HCT116 (cell line): ENCODE results near the gene DTWD2. TPM values are rescaled to one million over a fixed set of nuclear protein-coding genes. Genes with fewer than 3 reads are reported as not detected.

Experiments
- ATAC-seq: fragments of 200-7000 bp; cut with Tn5 transposase; 2 replicates; pipeline ENCODE4 v1.9.1; 2020; ENCODE audit warnings: mild to moderate bottlenecking, moderate library complexity
- BruUV-seq: library from RNA; stranded (reverse); fragments of 400-500 nt; replicated peaks from 2 replicates; lab custom pipeline; 2021; lab: Mats Ljungman, UMichigan
- CTCF ChIA-PET: fragments of 300-600 bp; sonication (Branson Sonifier 250); formaldehyde crosslinking; loops from one replicate; lab custom pipeline; 2021; ENCODE audit warnings: antibody characterized with exemption; lab: Charles Lee
- POLR2A ChIA-PET: fragments of 300-600, 350-600 bp; sonication (Branson Sonifier 250); formaldehyde crosslinking; loops from one replicate; lab custom pipeline; 2021; ENCODE audit warnings: antibody characterized with exemption; lab: Charles Lee
- RAD21 ChIA-PET, 2 experiments: fragments of 300-600 bp; sonication (Branson Sonifier 250); formaldehyde crosslinking; loops; one replicate each; lab custom pipeline; 2023; ENCODE audit warnings: low total read pairs in 2 of 2; ENCODE audit not compliant: uncharacterized antibody in 2 of 2, unreplicated experiment in 2 of 2, low non-redundant PET in 1 of 2; lab: Charles Lee
- DNase-seq: peaks from one replicate; pipeline ENCODE4 v3.0.0-alpha.2; 2010; ENCODE audit warnings: low read depth, low spot score
- H2AFZ ChIP-seq: fragments of 200-600 bp; shearing (Covaris generic), sonication (generic); 2 replicates; pipeline ENCODE4 v1.6.1; 2017; ENCODE audit warnings: low read depth, mixed run types, mixed read lengths, antibody characterized with exemption, low read length; ENCODE audit not compliant: poor library complexity, severe bottlenecking
- H3K27ac ChIP-seq: 2 replicates; pipeline ENCODE4 v1.5.1; 2012; ENCODE audit warnings: low read depth, low read length
- H3K27me3 ChIP-seq: fragments of 200-600 bp; sonication (generic); 2 replicates; pipeline ENCODE4 v1.6.1; 2016; ENCODE audit warnings: mixed run types, low read length, mixed read lengths; ENCODE audit not compliant: insufficient read depth
- H3K36me3 ChIP-seq, 2 experiments: fragments of 200-500 bp in 1 of 2; fragments of 200-600 bp in 1 of 2; sonication (Bioruptor generic) in 1 of 2; sonication (generic) in 1 of 2; 2 replicates each; pipeline versions ENCODE4 v1.5.1 to v1.6.1; 2014 to 2016; ENCODE audit warnings: low read length in 2 of 2, inconsistent platforms in 1 of 2, mixed read lengths in 1 of 2, mixed run types in 1 of 2; ENCODE audit not compliant: insufficient read depth in 2 of 2, control insufficient read depth in 1 of 2
- H3K4me1 ChIP-seq, 2 experiments: fragments of 200-600 bp in 1 of 2; sonication (generic) in 1 of 2; 2 replicates each; pipeline versions ENCODE4 v1.5.1 to v1.6.1; 2012 to 2017; ENCODE audit warnings: low read length in 2 of 2, inconsistent platforms in 1 of 2, mild to moderate bottlenecking in 1 of 2, mixed read lengths in 1 of 2, mixed run types in 1 of 2, moderate library complexity in 1 of 2; ENCODE audit not compliant: insufficient read depth in 2 of 2, control insufficient read depth in 1 of 2
- H3K4me2 ChIP-seq: fragments of 200-600 bp; sonication (generic); 2 replicates; pipeline ENCODE4 v1.6.1; 2017; ENCODE audit warnings: mixed run types, low read length, mixed read lengths
- H3K4me3 ChIP-seq, 2 experiments: fragments of 200-600 bp in 1 of 2; sonication (generic) in 1 of 2; replicated peaks in 1 of 2; 2 replicates each; pipeline ENCODE4 v1.5.1; 2011 to 2016; ENCODE audit warnings: low read length in 2 of 2, control low read depth in 1 of 2, low read depth in 1 of 2, mild to moderate bottlenecking in 1 of 2, mixed read lengths in 1 of 2, mixed run types in 1 of 2
- H3K79me2 ChIP-seq: fragments of 200-600 bp; sonication (generic); 2 replicates; pipeline ENCODE4 v1.6.1; 2017; ENCODE audit warnings: mild to moderate bottlenecking, mixed run types, low read length, moderate library complexity, mixed read lengths; ENCODE audit not compliant: insufficient read depth
- H3K9ac ChIP-seq: fragments of 200-600 bp; sonication (generic); 2 replicates; pipeline ENCODE4 v1.6.1; 2016; ENCODE audit warnings: low read length, mixed read lengths
- H3K9me2 ChIP-seq: fragments of 200-600 bp; sonication (generic), shearing (Covaris generic); 2 replicates; pipeline ENCODE4 v1.6.1; 2017; ENCODE audit warnings: mixed run types, mild to moderate bottlenecking, moderate library complexity; ENCODE audit not compliant: insufficient read depth
- H3K9me3 ChIP-seq, 2 experiments: fragments of 200-500 bp in 1 of 2; fragments of 200-600 bp in 1 of 2; sonication (Bioruptor generic) in 1 of 2; sonication (generic) in 1 of 2; 2 replicates each; pipeline ENCODE4 v1.6.1; 2014 to 2017; ENCODE audit warnings: low read length in 2 of 2, mixed read lengths in 2 of 2, inconsistent platforms in 1 of 2, low read depth in 1 of 2, mild to moderate bottlenecking in 1 of 2, mixed run types in 1 of 2, moderate library complexity in 1 of 2; ENCODE audit not compliant: control insufficient read depth in 1 of 2, insufficient read depth in 1 of 2
- H4K20me1 ChIP-seq: fragments of 200-600 bp; sonication (generic), shearing (Covaris generic); 2 replicates; pipeline ENCODE4 v1.6.1; 2017; ENCODE audit warnings: mixed run types, mild to moderate bottlenecking, moderate library complexity; ENCODE audit not compliant: insufficient read depth
- CEBPB ChIP-seq: IDR thresholded peaks from 2 replicates; pipeline ENCODE4 v1.6.1; 2012; ENCODE audit warnings: low read depth
- CTCF ChIP-seq, 3 experiments: fragments of 200-600 bp in 1 of 3; sonication (generic) in 1 of 3; IDR thresholded peaks in 2 of 3; conservative IDR thresholded peaks in 1 of 3; 2 replicates each; pipeline ENCODE4 v1.5.1; 2012 to 2017; ENCODE audit warnings: low read depth in 2 of 3, low read length in 2 of 3, antibody characterized with exemption in 1 of 3, borderline replicate concordance in 1 of 3, control low read depth in 1 of 3, mild to moderate bottlenecking in 1 of 3, mixed read lengths in 1 of 3, mixed run types in 1 of 3, moderate library complexity in 1 of 3; ENCODE audit not compliant: insufficient read depth in 1 of 3
- EZH2 ChIP-seq: fragments of 200-600 bp; sonication (generic); IDR thresholded peaks from 2 replicates; pipeline ENCODE4 v1.6.1; 2017; ENCODE audit warnings: antibody characterized with exemption, mixed run types
- RAD21 ChIP-seq: IDR thresholded peaks from 2 replicates; pipeline ENCODE4 v1.6.1; 2012; ENCODE audit warnings: low read depth, mild to moderate bottlenecking
- SIN3A ChIP-seq: IDR thresholded peaks from 2 replicates; pipeline ENCODE4 v1.6.1; 2012; ENCODE audit warnings: low read depth
- SP1 ChIP-seq: IDR thresholded peaks from 2 replicates; pipeline ENCODE4 v1.6.1; 2012; ENCODE audit warnings: low read depth
- YY1 ChIP-seq: IDR thresholded peaks from 2 replicates; pipeline ENCODE4 v1.6.1; 2011; ENCODE audit warnings: low read length, low read depth, moderate library complexity, mild to moderate bottlenecking; ENCODE audit not compliant: insufficient replicate concordance; ENCODE audit errors: extremely low read depth
- intact Hi-C: fragments of 100-400 bp; cut with micrococcal nuclease; formaldehyde crosslinking; loops from 2 replicates; pipeline ENCODE4 v1.10.0; 2022
- total RNA-seq: library from RNA; stranded (reverse); gene quantifications from one replicate; pipeline ENCODE4 v1.2.1, GENCODE V29; 2021; ENCODE audit not compliant: unreplicated experiment

The DTWD2 gene
- total RNA-seq, 1 experiment from 2014 or later, result 5.2 TPM

DNA sequence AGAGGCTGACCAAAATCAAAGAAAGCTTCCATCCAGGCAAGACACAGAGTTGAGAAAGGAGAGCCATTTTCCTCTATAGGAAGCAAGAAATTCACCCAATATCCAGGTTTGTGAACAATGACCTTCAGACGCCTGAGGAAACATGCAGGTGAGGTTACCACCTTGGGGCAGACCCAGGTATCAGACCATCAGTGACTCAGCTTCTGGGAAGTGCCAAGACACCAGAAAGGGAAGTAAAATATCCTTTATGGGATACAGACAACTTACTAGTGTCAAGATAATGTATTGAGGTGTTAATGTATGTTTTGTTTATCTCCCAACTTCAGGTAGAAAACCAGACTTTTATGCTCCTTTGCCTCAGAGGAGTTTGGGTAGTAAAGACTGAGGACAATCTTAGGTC, 2.2 kb upstream of the DTWD2 start (continued):
- TF ChIP-seq YY1 (no peak), CTCF (IDR thresholded peaks at IDR 0.05 in 2 of 3, conservative IDR thresholded peaks at IDR 0.05 in 1 of 3; ENCODE audit: borderline replicate concordance in 1 of 3, insufficient read depth in 1 of 3, low read depth in 2 of 3, low read length in 2 of 3) (no peak), EZH2 (no peak), RAD21 (no peak), SIN3A (no peak), CEBPB (no peak)
- TF ChIP-seq, all 23 proteins: peak for 0

- no peak for ATAC-seq
- no peaks in the 10 kb centered on the region for H3K9me3 ChIP-seq
- H3K4me2 ChIP-seq, result no peak overlapping the region
- ChIA-PET CTCF (interaction anchor here (4.3 kb wide), 1 partner anchor 422 kb away, joined by 47 read pairs; no protein-coding TSS in a partner anchor), RAD21 (no interaction called here), POLR2A (no interaction called here)
- H3K27me3 ChIP-seq, result no peaks in the 10 kb centered on the region
- peaks cover 6 to 14% of the 10 kb centered on the region in 2 experiments; a peak in 3 of 4 replicates for H3K4me1 ChIP-seq
- H4K20me1 ChIP-seq, result no peaks in the 10 kb centered on the region
- no TSS peak for BruUV-seq
- H2AFZ ChIP-seq, result no peak overlapping the region
- H3K9ac ChIP-seq, result no peak overlapping the region
- no peaks in the 10 kb centered on the region for H3K36me3 ChIP-seq
- no peak overlapping the region for H3K4me3 ChIP-seq
- H3K27ac ChIP-seq, result no peak overlapping the region
- no peak for TF ChIP-seq SP1
- intact Hi-C loops, result loop anchor here (2.0 to 10.0 kb wide), 3 partner anchors 275 to 752 kb away; no protein-coding TSS in a partner anchor
- H3K9me2 ChIP-seq, result no peaks in the 10 kb centered on the region
- no peaks in the 10 kb centered on the region for H3K79me2 ChIP-seq
- no peak for DNase-seq
Measured at GRCh38 chr5:118989816-118990215, 1.5 kb upstream of the DTWD2 start.
